ENCODE measurements around the gene RFESD. TPM values are rescaled to one million over a fixed set of nuclear protein-coding genes. Genes with fewer than 3 reads are reported as not detected.

Gene RFESD
- total RNA-seq, 1 donor, result 2.6 TPM

GRCh38 chr5:95670568-95670967 is 24.0 kb downstream of the RFESD start:
- no peak for TF ChIP-seq CTCF (IDR thresholded peaks at IDR 0.05; ENCODE audit: insufficient read depth, low read depth, low read length)
- no peak for DNase-seq (ENCODE audit: low read depth)
- H3K4me3 ChIP-seq (ENCODE audit: low read depth, low read length), result no peak overlapping the region

GRCh38 chr5:95671826-95672225 is 25.2 kb downstream of the RFESD start:
- no peak overlapping the region for H3K4me3 ChIP-seq (ENCODE audit: low read depth, low read length)
- no peak for TF ChIP-seq CTCF (IDR thresholded peaks at IDR 0.05; ENCODE audit: insufficient read depth, low read depth, low read length)
- DNase-seq (ENCODE audit: low read depth), result no peak

GRCh38 chr5:95672641-95673040 is 26.1 kb downstream of the RFESD start:
- TF ChIP-seq CTCF (IDR thresholded peaks at IDR 0.05; ENCODE audit: insufficient read depth, low read depth, low read length), result no peak
- DNase-seq (ENCODE audit: low read depth), result no peak
- H3K4me3 ChIP-seq (ENCODE audit: low read depth, low read length), result no peak overlapping the region

- DNase-seq (ENCODE audit: low read depth), result peak; percentile 70
- no peak for TF ChIP-seq CTCF (IDR thresholded peaks at IDR 0.05; ENCODE audit: insufficient read depth, low read depth, low read length)
- no peak overlapping the region for H3K4me3 ChIP-seq (ENCODE audit: low read depth, low read length)
Measured at GRCh38 chr5:95673081-95673480, 26.5 kb downstream of the RFESD start.

GRCh38 chr5:95682891-95683290 is 36.3 kb downstream of the RFESD start, which contains the start of gene SPATA9:
Gene SPATA9 (minus strand): TSS chr5:95682991. CDS start chr5:95682854, 137 bp downstream.
- H3K4me3 ChIP-seq (ENCODE audit: low read depth, low read length), result no peak within 1 kb of the TSS
- TF ChIP-seq CTCF (IDR thresholded peaks at IDR 0.05; ENCODE audit: insufficient read depth, low read depth, low read length), result no peak
- no peak for DNase-seq (ENCODE audit: low read depth)

- DNase-seq (ENCODE audit: low read depth), result no peak
- H3K4me3 ChIP-seq (ENCODE audit: low read depth, low read length), result no peak overlapping the region
- TF ChIP-seq CTCF (IDR thresholded peaks at IDR 0.05; ENCODE audit: insufficient read depth, low read depth, low read length), result no peak
Measured at GRCh38 chr5:95684361-95684760, 37.8 kb downstream of the RFESD start.

GRCh38 chr5:95686651-95687050 is 40.1 kb downstream of the RFESD start:
- no peak overlapping the region for H3K4me3 ChIP-seq (ENCODE audit: low read depth, low read length)
- no peak for TF ChIP-seq CTCF (IDR thresholded peaks at IDR 0.05; ENCODE audit: insufficient read depth, low read depth, low read length)
- DNase-seq (ENCODE audit: low read depth), result peak; percentile 22

Measured in fibroblast of villous mesenchyme (primary cell).